ENCODE data around the gene FBXL13.
A peak's percentile ranks its signal among the peaks of the same experiment; 100 is the strongest.
"Not testable (repeated sequence)": the region's sequence is repeated elsewhere in the genome, so short reads cannot be mapped to it uniquely, and the experiment has no call there.

The FBXL13 gene

GRCh38 chr7:103079836-103080235 lies 5.2 kb upstream of the FBXL13 start:
- DNase-seq (ENCODE audit: low spot score), result no peak

- DNase-seq (ENCODE audit: low spot score), result not testable (repeated sequence)
These were observed 3.6 kb upstream of the FBXL13 start for GRCh38 chr7:103078226-103078625.

GRCh38 chr7:103077318-103077717 lies 2.7 kb upstream of the FBXL13 start:
- no peak for DNase-seq (ENCODE audit: low spot score)

GRCh38 chr7:103076764-103077163 lies 2.2 kb upstream of the FBXL13 start:
- no peak for DNase-seq (ENCODE audit: low spot score)

GRCh38 chr7:103075337-103075918 lies 832 bp upstream of the FBXL13 start:
- peak; percentile 86 for DNase-seq (ENCODE audit: low spot score)

- peak; percentile 49 for DNase-seq (ENCODE audit: low spot score)
These were observed 542 bp downstream of the FBXL13 start for GRCh38 chr7:103073989-103074518.

GRCh38 chr7:103071000-103071399 lies 3.6 kb downstream of the FBXL13 start:
- DNase-seq (ENCODE audit: low spot score), result no peak

GRCh38 chr7:103068414-103069403 lies 5.9 kb downstream of the FBXL13 start:
- no peak for DNase-seq (ENCODE audit: low spot score)

GRCh38 chr7:103065667-103066066 lies 8.9 kb downstream of the FBXL13 start:
- peak; percentile 46 for DNase-seq (ENCODE audit: low spot score)

- DNase-seq (ENCODE audit: low spot score), result no peak
These were observed 10.7 kb downstream of the FBXL13 start for GRCh38 chr7:103063895-103064294.

GRCh38 chr7:103059471-103059870 lies 15.1 kb downstream of the FBXL13 start:
- DNase-seq (ENCODE audit: low spot score), result no peak

- no peak for DNase-seq (ENCODE audit: low spot score)
These were observed 16.5 kb downstream of the FBXL13 start for GRCh38 chr7:103058122-103058521.

GRCh38 chr7:103056006-103056405 lies 18.6 kb downstream of the FBXL13 start:
- DNase-seq (ENCODE audit: low spot score), result not testable (repeated sequence)

GRCh38 chr7:103051519-103051918 lies 23.1 kb downstream of the FBXL13 start:
- DNase-seq (ENCODE audit: low spot score), result no peak

GRCh38 chr7:103048833-103049232 lies 25.8 kb downstream of the FBXL13 start:
- peak; percentile 49 for DNase-seq (ENCODE audit: low spot score)

GRCh38 chr7:103041815-103042214 lies 32.8 kb downstream of the FBXL13 start:
- not testable (repeated sequence) for DNase-seq (ENCODE audit: low spot score)

- DNase-seq (ENCODE audit: low spot score), result not testable (repeated sequence)
These were observed 36.5 kb downstream of the FBXL13 start for GRCh38 chr7:103037823-103038739.

GRCh38 chr7:103037476-103037822 lies 37.1 kb downstream of the FBXL13 start:
- no peak for DNase-seq (ENCODE audit: low spot score)

GRCh38 chr7:103034318-103034717 lies 40.3 kb downstream of the FBXL13 start:
- not testable (repeated sequence) for DNase-seq (ENCODE audit: low spot score)

GRCh38 chr7:103031781-103032180 lies 42.8 kb downstream of the FBXL13 start:
- peak; percentile 54 for DNase-seq (ENCODE audit: low spot score)

- DNase-seq (ENCODE audit: low spot score), result no peak
These were observed 43.6 kb downstream of the FBXL13 start for GRCh38 chr7:103031024-103031423.

- no peak for DNase-seq (ENCODE audit: low spot score)
These were observed 49.3 kb downstream of the FBXL13 start for GRCh38 chr7:103025341-103025740.

Data from RKO (cell line).